H1 (cell line): ENCODE data around the gene GPC6.

Source experiments
- CTCF ChIP-seq, 3 experiments: IDR thresholded peaks; 1 replicate in 2 of 3; 2 replicates in 1 of 3; pipeline versions ENCODE4 v1.5.1 to v1.6.1; 2011; ENCODE audit warnings: low read length in 3 of 3, mild to moderate bottlenecking in 3 of 3, inconsistent platforms in 2 of 3, low read depth in 1 of 3, moderate library complexity in 1 of 3; ENCODE audit not compliant: insufficient read depth in 1 of 3; ENCODE audit errors: control extremely low read depth in 1 of 3
- EGR1 ChIP-seq: IDR thresholded peaks from 2 replicates; pipeline ENCODE4 v1.6.1; 2011; ENCODE audit warnings: low read depth, low read length, borderline replicate concordance
- EZH2 ChIP-seq: fragments of 200-600 bp; sonication (generic); IDR thresholded peaks from 2 replicates; pipeline ENCODE4 v1.7.1; 2012; ENCODE audit warnings: low read depth, mild to moderate bottlenecking, moderate library complexity, low read length, inconsistent platforms; ENCODE audit not compliant: severe bottlenecking
- GTF2F1 ChIP-seq: IDR thresholded peaks from 2 replicates; pipeline ENCODE4 v1.6.1; 2012; ENCODE audit warnings: low read depth, low read length, improper control_type of control experiment, borderline replicate concordance
- NANOG ChIP-seq: IDR thresholded peaks from 2 replicates; pipeline ENCODE4 v1.6.1; 2011; ENCODE audit warnings: low read length, low read depth, mild to moderate bottlenecking, inconsistent platforms; ENCODE audit not compliant: insufficient read depth, poor library complexity, severe bottlenecking
- POLR2A ChIP-seq, 2 experiments: IDR thresholded peaks; 1 replicate in 1 of 2; 2 replicates in 1 of 2; pipeline ENCODE4 v1.6.1; 2011; ENCODE audit warnings: low read depth in 2 of 2, low read length in 2 of 2, mild to moderate bottlenecking in 2 of 2; ENCODE audit errors: control extremely low read depth in 1 of 2
- POLR2AphosphoS5 ChIP-seq: IDR thresholded peaks from 2 replicates; pipeline ENCODE4 v1.6.1; 2011; ENCODE audit warnings: low read depth, low read length
- RXRA ChIP-seq: IDR thresholded peaks from 2 replicates; pipeline ENCODE4 v1.6.1; 2011; ENCODE audit warnings: low read depth, mild to moderate bottlenecking, low read length, moderate library complexity; ENCODE audit not compliant: insufficient read depth
- SP1 ChIP-seq: IDR thresholded peaks from 2 replicates; pipeline ENCODE4 v1.6.1; 2011; ENCODE audit warnings: low read depth, low read length
- SUZ12 ChIP-seq: fragments of 200-600 bp; sonication (generic); IDR thresholded peaks from 2 replicates; pipeline ENCODE4 v1.6.1; 2012; ENCODE audit warnings: mild to moderate bottlenecking, inconsistent platforms, low read length, moderate library complexity, mixed read lengths
- TAF1 ChIP-seq: IDR thresholded peaks from 2 replicates; pipeline ENCODE4 v1.6.1; 2011; ENCODE audit warnings: mild to moderate bottlenecking, low read depth, low read length
- TCF12 ChIP-seq: IDR thresholded peaks from 2 replicates; pipeline ENCODE4 v1.6.1; 2011; ENCODE audit warnings: low read depth, mild to moderate bottlenecking, low read length
- TF ChIP-seq, protein P1 (sequence below): IDR thresholded peaks from 2 replicates; pipeline ENCODE4 v1.6.1; 2012; ENCODE audit warnings: inconsistent platforms

DNA sequence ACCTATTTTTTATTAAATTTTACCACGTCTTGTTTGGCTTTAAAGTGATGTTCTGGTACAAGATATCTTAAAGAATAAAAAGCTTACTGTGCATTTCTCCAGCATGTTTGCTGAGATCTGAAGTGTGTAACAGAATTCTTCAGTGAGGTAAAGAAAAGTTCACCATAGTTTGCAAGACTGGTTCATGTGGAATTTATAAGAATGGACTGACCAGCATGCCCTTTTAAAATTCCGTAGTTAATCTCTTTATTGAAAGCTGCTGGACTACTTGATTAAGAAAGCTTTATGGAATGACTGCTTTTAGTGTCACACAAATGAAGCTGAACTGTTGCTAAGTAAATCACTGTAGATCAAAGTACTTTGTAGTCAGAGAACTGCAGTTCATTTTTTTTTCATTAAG, 119.2 kb downstream of the GPC6 start:
- no peak for TF ChIP-seq POLR2AphosphoS5
- TF ChIP-seq, protein P1, sequence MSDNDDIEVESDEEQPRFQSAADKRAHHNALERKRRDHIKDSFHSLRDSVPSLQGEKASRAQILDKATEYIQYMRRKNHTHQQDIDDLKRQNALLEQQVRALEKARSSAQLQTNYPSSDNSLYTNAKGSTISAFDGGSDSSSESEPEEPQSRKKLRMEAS = no peak
- TF ChIP-seq EZH2 = no peak
- no peak for TF ChIP-seq EGR1
- TF ChIP-seq GTF2F1 = no peak
- no peak for TF ChIP-seq SP1
- no peak for TF ChIP-seq POLR2A (IDR thresholded peaks at IDR 0.05; ENCODE audit: control extremely low read depth in 1 of 2, low read depth in 2 of 2, low read length in 2 of 2)
- no peak for TF ChIP-seq TAF1
- TF ChIP-seq RXRA = no peak
- no peak for TF ChIP-seq CTCF (IDR thresholded peaks at IDR 0.05; ENCODE audit: control extremely low read depth in 1 of 3, insufficient read depth in 1 of 3, low read depth in 1 of 3, low read length in 3 of 3)
- TF ChIP-seq NANOG = no peak
- no peak for TF ChIP-seq TCF12
- no peak for TF ChIP-seq SUZ12
